IMR-90 (cell line): ENCODE data around the gene CTBP1. TPM values are rescaled to one million over a fixed set of nuclear protein-coding genes. Genes with fewer than 3 reads are reported as not detected.

ENCODE experiments used
- ATAC-seq: fragments of 200-7000 bp; cut with Tn5 transposase; 2 replicates; pipeline ENCODE4 v1.9.1; 2020; ENCODE audit warnings: low read depth, mild to moderate bottlenecking, moderate library complexity
- BruUV-seq: library from RNA; stranded (reverse); fragments of 400-500 nt; replicated peaks from 2 replicates; lab custom pipeline; 2021; lab: Mats Ljungman, UMichigan
- CTCF ChIA-PET: fragments of 300-600 bp; formaldehyde crosslinking; extraction: SDS; loops from one replicate; lab custom pipeline; 2021; ENCODE audit warnings: antibody characterized with exemption; lab: Yijun Ruan, JAX
- POLR2A ChIA-PET: fragments of 300-600 bp; sonication (Branson Sonifier 250); formaldehyde crosslinking; loops from one replicate; lab custom pipeline; 2022; ENCODE audit warnings: antibody characterized with exemption; ENCODE audit not compliant: unreplicated experiment; lab: Charles Lee
- DNase-seq: peaks from one replicate; pipeline ENCODE4 v3.0.0; 2013
- H2AFZ ChIP-seq: replicated peaks from 2 replicates; pipeline ENCODE3; 2013; ENCODE audit warnings: low read length, mild to moderate bottlenecking; ENCODE audit not compliant: poor library complexity
- H2AK5ac ChIP-seq: 2 replicates; pipeline ENCODE4 v1.6.1; 2013; ENCODE audit warnings: low read depth, low read length, inconsistent platforms
- H2AK9ac ChIP-seq: replicated peaks from 2 replicates; pipeline ENCODE3; 2013; ENCODE audit warnings: mild to moderate bottlenecking, low read depth, low read length, moderate library complexity; ENCODE audit not compliant: poor library complexity
- H2BK120ac ChIP-seq: 2 replicates; pipeline ENCODE4 v1.6.1; 2013; ENCODE audit warnings: low read depth, low read length, inconsistent platforms
- H2BK15ac ChIP-seq: 3 replicates; pipeline ENCODE4 v1.6.1; 2013; ENCODE audit warnings: low read depth, low read length, inconsistent platforms
- H2BK20ac ChIP-seq: 2 replicates; pipeline ENCODE4 v1.6.1; 2013; ENCODE audit warnings: low read depth, mild to moderate bottlenecking, inconsistent platforms, low read length, moderate library complexity
- H2BK5ac ChIP-seq: 2 replicates; pipeline ENCODE4 v1.6.1; 2013; ENCODE audit warnings: mild to moderate bottlenecking, low read depth, low read length, inconsistent platforms; ENCODE audit not compliant: poor library complexity, severe bottlenecking
- H3K14ac ChIP-seq: replicated peaks from 2 replicates; pipeline ENCODE4 v1.6.1; 2013; ENCODE audit warnings: low read depth, low read length, inconsistent platforms
- H3K18ac ChIP-seq: 2 replicates; pipeline ENCODE4 v1.6.1; 2013; ENCODE audit warnings: low read depth, low read length, control low read depth
- H3K23ac ChIP-seq: 2 replicates; pipeline ENCODE4 v1.6.1; 2013; ENCODE audit warnings: low read depth, low read length, inconsistent platforms
- H3K27ac ChIP-seq: 2 replicates; pipeline ENCODE4 v1.5.1; 2013; ENCODE audit warnings: mild to moderate bottlenecking, control low read depth, low read length; ENCODE audit not compliant: insufficient read depth
- H3K27me3 ChIP-seq: 2 replicates; pipeline ENCODE4 v1.6.1; 2013; ENCODE audit warnings: low read length; ENCODE audit not compliant: control insufficient read depth, insufficient read depth
- H3K36me3 ChIP-seq: 2 replicates; pipeline ENCODE4 v1.6.1; 2013; ENCODE audit warnings: low read length, mixed read lengths; ENCODE audit not compliant: control insufficient read depth, insufficient read depth
- H3K4ac ChIP-seq: 2 replicates; pipeline ENCODE4 v1.6.1; 2013; ENCODE audit warnings: low read depth, low read length, inconsistent platforms
- H3K4me1 ChIP-seq: 2 replicates; pipeline ENCODE4 v1.6.1; 2013; ENCODE audit warnings: low read length, mixed read lengths; ENCODE audit not compliant: control insufficient read depth, insufficient read depth
- H3K4me2 ChIP-seq: 2 replicates; pipeline ENCODE4 v1.6.1; 2013; ENCODE audit warnings: low read depth, mild to moderate bottlenecking, control low read depth, low read length, moderate library complexity
- H3K4me3 ChIP-seq: 2 replicates; pipeline ENCODE4 v1.5.1; 2013; ENCODE audit warnings: low read depth, mild to moderate bottlenecking, control low read depth, low read length, moderate library complexity; ENCODE audit not compliant: insufficient read depth
- H3K56ac ChIP-seq: 2 replicates; pipeline ENCODE4 v1.6.1; 2013; ENCODE audit warnings: low read length, inconsistent platforms; ENCODE audit not compliant: insufficient read depth; ENCODE audit errors: extremely low read depth
- H3K79me1 ChIP-seq, 2 experiments: 2 replicates each; pipeline ENCODE4 v1.6.1; 2013; ENCODE audit warnings: low read length in 2 of 2, inconsistent platforms in 1 of 2, low read depth in 1 of 2
- H3K9ac ChIP-seq: 2 replicates; pipeline ENCODE4 v1.6.1; 2013; ENCODE audit warnings: low read depth, low read length, control low read depth
- H3K9me1 ChIP-seq: 2 replicates; pipeline ENCODE4 v1.6.1; 2013; ENCODE audit warnings: low read length, inconsistent platforms; ENCODE audit not compliant: insufficient read depth
- H3K9me3 ChIP-seq: 2 replicates; pipeline ENCODE4 v1.6.1; 2013; ENCODE audit warnings: low read length; ENCODE audit not compliant: control insufficient read depth, insufficient read depth
- H4K20me1 ChIP-seq: 2 replicates; pipeline ENCODE4 v1.6.1; 2013; ENCODE audit warnings: low read length, inconsistent platforms; ENCODE audit not compliant: insufficient read depth
- H4K5ac ChIP-seq: 2 replicates; pipeline ENCODE4 v1.6.1; 2013; ENCODE audit warnings: mild to moderate bottlenecking, low read depth, low read length, control low read depth
- H4K8ac ChIP-seq, 2 experiments: 2 replicates each; pipeline ENCODE4 v1.6.1; 2013; ENCODE audit warnings: low read depth in 2 of 2, low read length in 2 of 2, control low read depth in 1 of 2, inconsistent platforms in 1 of 2
- H4K91ac ChIP-seq: 2 replicates; pipeline ENCODE4 v1.6.1; 2013; ENCODE audit warnings: low read depth, low read length, inconsistent platforms; ENCODE audit not compliant: insufficient read depth
- BHLHE40 ChIP-seq: fragments of 150-350 bp; IDR thresholded peaks from 2 replicates; pipeline ENCODE4 v1.6.1; 2016; ENCODE audit warnings: mild to moderate bottlenecking, low read depth, low read length
- CEBPB ChIP-seq: IDR thresholded peaks from 2 replicates; pipeline ENCODE4 v1.6.1; 2012; ENCODE audit warnings: low read depth, low read length, improper control_type of control experiment
- CHD1 ChIP-seq: IDR thresholded peaks from 2 replicates; pipeline ENCODE4 v1.6.1; 2012; ENCODE audit warnings: low read depth, low read length, improper control_type of control experiment
- FOS ChIP-seq: fragments of 150-350 bp; IDR thresholded peaks from 2 replicates; pipeline ENCODE4 v1.6.1; 2016; ENCODE audit warnings: low read depth, low read length
- MAFK ChIP-seq: IDR thresholded peaks from 2 replicates; pipeline ENCODE4 v1.6.1; 2012; ENCODE audit warnings: low read depth, low read length, improper control_type of control experiment
- MAZ ChIP-seq: IDR thresholded peaks from 2 replicates; pipeline ENCODE4 v1.6.1; 2012; ENCODE audit warnings: low read depth, mild to moderate bottlenecking, low read length, improper control_type of control experiment, moderate library complexity, borderline replicate concordance
- MXI1 ChIP-seq: IDR thresholded peaks from 2 replicates; pipeline ENCODE4 v1.6.1; 2012; ENCODE audit warnings: low read depth, mild to moderate bottlenecking, low read length, moderate library complexity, borderline replicate concordance
- NFE2L2 ChIP-seq: fragments of 150-350 bp; IDR thresholded peaks from 2 replicates; pipeline ENCODE4 v1.6.1; 2016; ENCODE audit warnings: low read depth, mild to moderate bottlenecking, low read length
- POLR2A ChIP-seq: IDR thresholded peaks from 2 replicates; pipeline ENCODE4 v1.6.1; 2012; ENCODE audit warnings: mild to moderate bottlenecking, low read depth, low read length
- RAD21 ChIP-seq: IDR thresholded peaks from 2 replicates; pipeline ENCODE4 v1.6.1; 2012; ENCODE audit warnings: low read length, improper control_type of control experiment
- RCOR1 ChIP-seq: IDR thresholded peaks from 2 replicates; pipeline ENCODE4 v1.6.1; 2012; ENCODE audit warnings: mild to moderate bottlenecking, low read length, improper control_type of control experiment; ENCODE audit not compliant: insufficient replicate concordance
- RFX5 ChIP-seq: IDR thresholded peaks from 2 replicates; pipeline ENCODE4 v1.8.0; 2012; ENCODE audit warnings: low read depth, mild to moderate bottlenecking, low read length, moderate library complexity
- SMC3 ChIP-seq: fragments of 150-350 bp; IDR thresholded peaks from 2 replicates; pipeline ENCODE4 v1.6.1; 2016; ENCODE audit warnings: low read depth, mild to moderate bottlenecking, antibody characterized with exemption, low read length, moderate library complexity
- USF2 ChIP-seq: fragments of 150-350 bp; IDR thresholded peaks from 2 replicates; pipeline ENCODE4 v1.6.1; 2017; ENCODE audit warnings: mild to moderate bottlenecking, antibody characterized with exemption, low read length, low read depth
- WGBS, 2 experiments: methylation state at CpG; one replicate each; pipeline versions ENCODE4 v1.1.5 to v1.1.7; 2013; ENCODE audit warnings: missing lambda C conversion rate in 2 of 2; ENCODE audit not compliant: insufficient read length in 1 of 2; ENCODE audit errors: extremely low coverage in 2 of 2; 5-methylcytosine and 5-hydroxymethylcytosine counted together
- dilution Hi-C: fragments of 300-500 bp; cut with HindIII; formaldehyde crosslinking; loops from one replicate; pipeline ENCODE4 v1.14.3; 2018; ENCODE audit warnings: low sequenced_read_pairs; ENCODE audit not compliant: unreplicated experiment
- in situ Hi-C: fragments of 300-500 bp; cut with MboI; formaldehyde crosslinking; loops from 3 replicates; pipeline ENCODE4 v1.14.3; 2019; ENCODE audit warnings: low sequenced_read_pairs, inconsistent platforms, mixed read lengths
- intact Hi-C: fragments of 100-400 bp; cut with micrococcal nuclease; formaldehyde crosslinking; loops from 2 replicates; pipeline ENCODE4 v1.10.0; 2022
- polyA plus RNA-seq, 3 experiments: library from polyadenylated mRNA; depleted of rRNA; stranded (reverse); fragments of >200 nt; gene quantifications; 2 replicates each; pipeline ENCODE4 v1.2.3, GENCODE V29; 2012; ENCODE audit warnings: low replicate concordance in 1 of 3
- total RNA-seq: library from RNA; depleted of rRNA; stranded (reverse); fragments of >200 nt; gene quantifications from 2 replicates; pipeline ENCODE4 v1.2.3, GENCODE V29; 2012
- TF ChIP-seq, protein P1 (sequence below): conservative IDR thresholded peaks from 2 replicates; pipeline ENCODE4 v1.5.1; 2012; ENCODE audit warnings: mild to moderate bottlenecking, low read depth, low read length, improper control_type of control experiment
- TF ChIP-seq, protein P2 (sequence below): fragments of 150-350 bp; IDR thresholded peaks from 2 replicates; pipeline ENCODE4 v1.6.1; 2016; ENCODE audit warnings: low read depth, mild to moderate bottlenecking, low read length, moderate library complexity, borderline replicate concordance

Gene CTBP1
- total and polyA plus RNA-seq, 2 of the 4 experiments (the other 2 are of a cell fraction), result 147 to 212 TPM

DNA sequence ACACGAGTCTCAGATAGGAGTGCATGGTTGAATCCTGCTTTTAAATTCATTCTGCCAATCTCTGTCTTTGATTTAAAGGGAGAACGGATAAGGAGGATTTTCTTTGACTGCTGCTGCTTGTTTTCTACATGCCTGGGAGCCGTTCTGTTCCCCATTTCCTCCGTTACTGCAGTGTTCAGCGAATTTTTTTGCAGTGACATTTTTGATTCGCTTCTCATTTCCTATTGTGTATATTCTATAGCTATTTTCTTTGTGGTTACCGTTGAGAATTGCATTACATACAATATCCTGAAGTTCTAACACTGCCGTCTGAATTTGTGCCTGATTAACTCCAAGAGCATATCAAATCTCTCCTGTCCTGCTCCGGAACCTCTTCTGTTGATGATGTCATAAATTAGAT, 25.9 kb upstream of the CTBP1 start:
- Histone ChIP-seq H3K4me3 (no peak overlapping the region), H3K14ac (no peak overlapping the region), H3K56ac (no peak overlapping the region), H4K8ac (no peak overlapping the region), H4K5ac (no peak overlapping the region), H2BK5ac (no peak overlapping the region), H3K4ac (no peak overlapping the region), H3K79me1 (no peaks in the 10 kb centered on the region; a peak in 1 of 4 replicates), H2BK15ac (no peak overlapping the region), H2AK9ac (no peak overlapping the region), H3K9me3 (no peaks in the 10 kb centered on the region), H3K9me1 (no peaks in the 10 kb centered on the region), H3K36me3 (no peaks in the 10 kb centered on the region), H3K27ac (no peak overlapping the region), H2AFZ (no peak overlapping the region), H3K4me2 (no peak overlapping the region), H2AK5ac (no peak overlapping the region), H3K9ac (no peak overlapping the region), H3K18ac (no peak overlapping the region), H2BK20ac (no peak overlapping the region), H3K23ac (no peak overlapping the region), H4K20me1 (no peaks in the 10 kb centered on the region), H3K4me1 (no peaks in the 10 kb centered on the region), H3K27me3 (peaks cover 2% of the 10 kb centered on the region; the same call in 1 of the 2 replicates), H4K91ac (no peak overlapping the region), H2BK120ac (no peak overlapping the region)
- dilution Hi-C loops, result no loop called here
- TF ChIP-seq CHD1 (no peak), MXI1 (no peak), MAZ (no peak), POLR2A (no peak), RFX5 (no peak), BHLHE40 (no peak), RCOR1 (no peak), SMC3 (no peak), CEBPB (no peak), MAFK (no peak), RAD21 (no peak), USF2 (no peak), FOS (no peak), NFE2L2 (no peak)
- TF ChIP-seq, protein P1, sequence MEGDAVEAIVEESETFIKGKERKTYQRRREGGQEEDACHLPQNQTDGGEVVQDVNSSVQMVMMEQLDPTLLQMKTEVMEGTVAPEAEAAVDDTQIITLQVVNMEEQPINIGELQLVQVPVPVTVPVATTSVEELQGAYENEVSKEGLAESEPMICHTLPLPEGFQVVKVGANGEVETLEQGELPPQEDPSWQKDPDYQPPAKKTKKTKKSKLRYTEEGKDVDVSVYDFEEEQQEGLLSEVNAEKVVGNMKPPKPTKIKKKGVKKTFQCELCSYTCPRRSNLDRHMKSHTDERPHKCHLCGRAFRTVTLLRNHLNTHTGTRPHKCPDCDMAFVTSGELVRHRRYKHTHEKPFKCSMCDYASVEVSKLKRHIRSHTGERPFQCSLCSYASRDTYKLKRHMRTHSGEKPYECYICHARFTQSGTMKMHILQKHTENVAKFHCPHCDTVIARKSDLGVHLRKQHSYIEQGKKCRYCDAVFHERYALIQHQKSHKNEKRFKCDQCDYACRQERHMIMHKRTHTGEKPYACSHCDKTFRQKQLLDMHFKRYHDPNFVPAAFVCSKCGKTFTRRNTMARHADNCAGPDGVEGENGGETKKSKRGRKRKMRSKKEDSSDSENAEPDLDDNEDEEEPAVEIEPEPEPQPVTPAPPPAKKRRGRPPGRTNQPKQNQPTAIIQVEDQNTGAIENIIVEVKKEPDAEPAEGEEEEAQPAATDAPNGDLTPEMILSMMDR, result no peak
- TF ChIP-seq, protein P2, sequence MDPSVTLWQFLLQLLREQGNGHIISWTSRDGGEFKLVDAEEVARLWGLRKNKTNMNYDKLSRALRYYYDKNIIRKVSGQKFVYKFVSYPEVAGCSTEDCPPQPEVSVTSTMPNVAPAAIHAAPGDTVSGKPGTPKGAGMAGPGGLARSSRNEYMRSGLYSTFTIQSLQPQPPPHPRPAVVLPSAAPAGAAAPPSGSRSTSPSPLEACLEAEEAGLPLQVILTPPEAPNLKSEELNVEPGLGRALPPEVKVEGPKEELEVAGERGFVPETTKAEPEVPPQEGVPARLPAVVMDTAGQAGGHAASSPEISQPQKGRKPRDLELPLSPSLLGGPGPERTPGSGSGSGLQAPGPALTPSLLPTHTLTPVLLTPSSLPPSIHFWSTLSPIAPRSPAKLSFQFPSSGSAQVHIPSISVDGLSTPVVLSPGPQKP, result no peak
- WGBS, 2 experiments, result no CpG with 5 or more reads among the region's 9 CpGs
- in situ Hi-C loops, result no loop called here
- intact Hi-C loops, result no loop called here
- ATAC-seq, result no peak
- POLR2A ChIA-PET, result no interaction called here
- CTCF ChIA-PET, result no interaction called here
- no TSS peak for BruUV-seq
- no peak for DNase-seq
